Non-pigmented ciliary epithelial cell (primary cell): ENCODE results near the gene LYRM2.
"Not testable (repeated sequence)": the region's sequence is repeated elsewhere in the genome, so short reads cannot be mapped to it uniquely, and the experiment has no call there.

ENCODE experiments used
- DNase-seq: peaks from one replicate; pipeline ENCODE4 v3.0.0-alpha.2; 2010; ENCODE audit warnings: low read depth

LYRM2 gene

DNA sequence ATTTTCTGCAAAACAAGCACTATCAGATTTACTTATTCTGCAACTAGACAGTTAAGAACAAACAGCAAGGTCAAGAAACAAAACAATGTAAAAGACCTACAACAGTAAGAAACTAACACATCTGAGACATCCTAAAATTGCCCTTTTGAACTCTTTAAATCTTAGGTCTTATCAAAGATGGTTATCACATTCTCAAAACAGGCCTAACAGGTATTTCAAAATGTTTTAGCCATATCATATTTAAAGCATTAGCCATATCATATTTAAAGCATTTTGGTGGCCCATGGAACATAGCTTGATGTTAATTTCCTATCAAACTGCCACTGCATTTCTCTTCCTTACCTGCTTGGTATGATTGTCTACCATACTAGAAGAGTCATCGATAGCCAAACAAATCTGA is 11.1 kb upstream of the LYRM2 start:
- DNase-seq = no peak

DNA sequence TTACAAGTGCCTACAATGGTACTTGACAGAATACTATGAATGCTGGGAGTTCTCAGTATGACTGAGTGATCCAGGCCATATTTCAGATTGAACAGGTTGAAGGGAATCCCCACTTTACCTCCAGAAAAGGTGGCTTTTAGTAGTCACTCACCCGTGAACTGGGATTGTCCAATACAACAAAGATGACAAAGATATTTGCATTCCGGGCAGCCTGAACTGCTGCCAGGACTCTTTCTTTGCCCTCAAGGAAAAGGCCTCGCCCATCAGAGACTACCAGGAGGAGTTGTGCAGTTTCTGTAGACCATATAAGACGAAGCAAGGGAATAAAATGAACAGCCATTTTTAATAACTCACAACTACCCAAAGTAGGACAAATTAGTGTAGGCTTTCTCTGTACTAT is 6.3 kb upstream of the LYRM2 start:
- DNase-seq = no peak

DNA sequence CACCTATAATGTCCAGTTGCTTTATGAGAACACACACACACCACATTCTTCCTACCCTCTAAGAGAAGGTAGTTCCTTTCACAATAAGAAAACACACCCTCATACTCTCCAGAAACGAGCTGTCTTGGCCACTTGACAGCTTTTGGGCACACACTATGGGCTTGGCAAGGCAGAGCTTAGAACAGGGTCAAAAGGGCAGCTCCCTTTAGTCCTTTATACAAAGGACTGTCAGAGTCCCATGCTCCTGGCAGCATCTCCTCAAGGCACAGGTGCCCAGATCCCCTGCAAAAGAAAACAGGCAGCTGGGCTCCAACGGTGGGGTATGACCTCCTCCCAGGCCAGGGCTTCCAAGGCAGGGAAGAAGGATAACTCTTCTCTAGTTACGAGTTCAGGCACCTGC is 4.9 kb upstream of the LYRM2 start:
- no peak for DNase-seq

DNA sequence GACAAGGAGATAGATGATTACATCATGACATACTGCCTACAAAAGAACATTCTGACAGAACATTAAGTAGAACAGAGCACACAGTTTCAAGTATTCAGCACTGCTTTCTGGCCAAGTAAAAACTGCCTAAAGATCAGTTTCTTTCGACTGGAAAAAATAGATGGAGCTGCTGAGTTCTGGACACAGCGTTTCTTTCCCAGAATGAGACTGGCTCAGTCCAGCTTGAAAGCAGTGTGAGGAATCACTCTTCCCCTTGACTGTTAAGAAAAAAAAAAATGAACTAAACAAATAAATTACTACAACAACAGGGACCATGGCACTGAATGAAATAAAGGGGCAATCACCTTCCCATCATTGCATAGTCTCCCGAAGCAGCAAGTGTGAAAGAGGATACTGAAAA is 4.4 kb upstream of the LYRM2 start:
- no peak for DNase-seq

DNA sequence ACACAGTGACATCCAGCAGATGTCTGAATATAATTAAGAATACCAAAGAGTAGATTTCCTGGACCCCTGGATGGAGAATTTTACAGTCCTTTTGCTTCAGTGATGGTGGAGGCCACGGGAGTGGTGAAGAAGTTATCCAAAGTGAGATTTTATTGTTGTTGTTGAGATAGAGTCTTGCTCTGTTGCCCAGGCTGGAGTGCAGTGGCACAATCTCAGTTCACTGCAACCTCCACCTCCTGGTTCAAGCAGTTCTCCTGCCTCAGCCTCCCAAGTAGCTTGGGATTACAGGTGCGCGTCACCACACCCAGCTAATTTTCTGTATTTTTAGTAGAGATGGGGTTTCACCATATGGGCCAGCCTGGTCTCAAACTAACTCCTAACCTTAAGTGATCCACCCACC is 3.0 kb upstream of the LYRM2 start:
- DNase-seq = not testable (repeated sequence)

DNA sequence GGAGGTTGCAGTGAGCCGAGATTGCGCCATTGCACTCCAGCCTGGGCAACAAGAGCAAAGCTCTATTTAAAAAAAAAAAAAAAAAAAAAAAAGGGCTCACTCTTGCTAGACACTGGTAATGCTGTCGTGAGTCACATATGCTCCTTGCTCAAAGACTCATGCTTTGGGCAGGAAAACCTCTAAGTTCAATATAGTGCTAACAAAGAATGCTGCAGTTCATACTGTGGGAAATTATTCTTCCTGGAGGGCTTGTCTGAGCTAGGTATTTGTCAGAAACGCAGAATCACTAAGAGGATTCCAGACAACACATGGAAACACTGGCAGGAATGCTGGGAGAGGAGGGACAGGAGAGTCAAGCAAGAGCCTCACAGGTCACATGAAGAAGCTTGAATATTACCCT is 2.3 kb upstream of the LYRM2 start:
- DNase-seq = peak; percentile 44

DNA sequence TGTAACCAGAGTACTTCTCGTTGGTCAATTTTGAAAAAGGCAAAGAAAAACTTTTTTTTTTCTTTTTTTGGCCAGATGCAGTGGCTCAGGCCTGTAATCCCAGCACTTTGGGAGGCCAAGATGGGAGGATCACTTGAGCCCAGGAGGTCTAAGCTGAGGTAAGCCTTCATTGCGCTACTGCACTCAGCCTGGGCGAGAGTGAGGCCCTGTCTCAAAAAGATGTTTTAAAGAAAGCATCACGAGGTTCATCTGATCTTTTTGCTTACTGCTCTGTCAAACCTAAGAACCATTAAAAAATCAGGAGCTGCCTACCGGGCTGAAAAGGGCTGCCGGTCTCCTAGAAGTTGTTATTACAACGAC is 607 bp downstream of the LYRM2 start:
- no peak for DNase-seq

DNA sequence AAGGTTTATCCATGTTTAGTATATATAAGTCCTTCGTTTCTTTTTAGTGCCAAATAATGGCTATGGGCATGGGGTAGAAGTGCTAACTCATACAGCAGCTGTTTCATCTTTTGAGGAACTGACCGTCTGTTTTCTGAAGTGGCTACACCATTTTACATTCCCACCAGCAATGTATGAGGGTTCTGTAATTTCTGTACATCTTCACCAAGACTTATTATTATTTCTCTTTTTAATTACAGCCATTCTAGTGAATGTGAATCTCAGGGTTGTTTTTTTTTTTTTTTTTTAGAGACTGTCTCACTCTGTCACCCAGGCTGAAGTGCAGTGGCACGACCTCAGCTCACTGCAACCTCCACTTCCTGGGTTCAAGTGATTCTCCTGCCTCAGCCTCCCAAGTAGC is 2.1 kb downstream of the LYRM2 start:
- DNase-seq = not testable (repeated sequence)

DNA sequence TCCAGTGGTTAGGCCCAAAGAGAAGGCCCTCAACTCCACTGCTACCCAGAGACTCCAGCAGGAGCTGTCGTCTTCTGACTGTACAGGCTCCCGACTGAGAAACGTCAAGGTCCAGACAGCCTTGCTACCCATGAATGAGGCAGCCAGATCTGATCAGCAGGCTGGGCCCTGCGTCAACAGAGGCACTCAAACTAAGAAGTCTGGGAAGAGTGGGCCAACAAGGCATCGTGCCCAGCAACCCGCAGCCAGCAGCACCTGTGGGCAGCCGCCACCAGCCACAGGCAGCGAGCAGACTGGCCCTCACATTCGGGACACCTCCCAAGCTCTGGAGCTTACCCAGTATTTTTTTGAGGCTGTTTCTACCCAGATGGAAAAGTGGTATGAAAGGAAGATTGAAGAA is 8.1 kb downstream of the LYRM2 start:
- no peak for DNase-seq

DNA sequence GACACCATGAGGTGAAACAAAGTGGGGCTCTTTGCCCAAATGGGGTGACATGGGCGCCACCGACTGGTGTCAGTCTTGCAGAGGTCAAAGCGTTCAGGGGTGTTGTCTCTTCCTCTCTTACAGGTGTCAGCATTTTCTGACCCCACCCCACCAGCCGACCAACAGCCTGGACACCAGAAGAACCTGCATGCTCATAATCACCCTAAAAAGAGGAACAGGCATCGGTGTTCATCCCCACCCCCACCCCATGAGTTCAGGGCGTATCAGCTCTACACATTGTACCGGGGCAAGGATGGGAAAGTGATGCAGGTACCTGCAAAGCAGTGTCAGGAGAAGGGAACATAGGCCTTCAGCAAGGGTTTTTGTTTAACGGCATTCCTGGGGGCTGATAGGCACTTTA is 14.8 kb downstream of the LYRM2 start:
- no peak for DNase-seq

DNA sequence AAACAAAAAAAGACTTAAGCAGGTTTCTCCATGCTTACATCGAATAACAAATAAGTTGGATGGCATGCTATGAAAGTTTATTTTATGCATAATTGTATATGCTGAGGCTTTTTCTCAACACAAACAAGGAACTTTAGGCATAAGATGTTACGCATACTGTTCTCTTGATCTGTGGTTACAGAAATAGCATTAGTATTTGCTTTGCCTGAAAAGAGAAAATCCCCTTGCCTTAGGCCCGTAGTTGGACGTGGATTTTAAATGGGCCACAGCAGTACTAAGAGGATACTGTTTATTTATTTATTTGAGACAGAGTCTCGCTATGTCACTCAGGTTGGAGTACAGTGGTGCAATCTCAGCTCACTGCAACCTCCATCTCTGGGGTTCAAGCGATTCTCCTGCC is 19.0 kb downstream of the LYRM2 start:
- DNase-seq = no peak

DNA sequence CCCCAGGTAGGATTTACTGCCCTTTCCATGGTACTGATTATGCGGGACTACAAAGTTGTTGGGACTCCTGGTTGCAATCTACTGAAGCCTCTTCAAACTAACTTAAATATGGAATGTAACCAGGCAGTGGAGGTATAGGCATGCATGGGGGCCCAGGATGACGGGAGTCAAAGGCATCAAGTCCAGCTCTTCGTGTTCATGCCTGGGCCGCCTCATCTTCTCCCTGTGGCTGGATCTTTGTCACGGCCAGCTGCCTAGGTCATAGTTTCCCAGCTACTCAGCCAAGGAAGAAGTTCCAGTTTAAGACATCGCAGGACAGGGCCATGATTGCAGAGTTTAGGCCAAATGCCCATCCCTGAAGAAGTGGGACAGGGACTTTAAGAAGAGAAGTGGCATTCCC is 20.5 kb downstream of the LYRM2 start:
- no peak for DNase-seq

DNA sequence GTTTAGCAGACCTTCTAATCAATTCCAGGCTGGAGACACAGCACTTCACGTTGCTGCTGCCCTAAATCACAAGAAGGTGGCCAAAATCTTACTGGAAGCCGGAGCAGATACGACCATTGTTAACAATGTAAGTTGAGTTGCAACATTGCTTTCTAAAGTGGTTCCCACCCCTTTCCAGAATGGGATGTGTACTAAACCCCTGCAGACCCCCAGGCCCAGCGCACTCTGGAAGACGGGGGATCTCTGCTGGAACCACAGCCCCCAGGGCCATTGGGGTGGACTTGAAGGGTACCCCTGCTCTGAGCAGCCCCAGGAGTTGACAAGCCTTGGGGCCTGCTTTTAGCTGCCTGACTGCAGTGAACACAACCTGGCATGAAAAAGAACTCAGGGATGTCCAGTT is 22.0 kb downstream of the LYRM2 start:
- no peak for DNase-seq

DNA sequence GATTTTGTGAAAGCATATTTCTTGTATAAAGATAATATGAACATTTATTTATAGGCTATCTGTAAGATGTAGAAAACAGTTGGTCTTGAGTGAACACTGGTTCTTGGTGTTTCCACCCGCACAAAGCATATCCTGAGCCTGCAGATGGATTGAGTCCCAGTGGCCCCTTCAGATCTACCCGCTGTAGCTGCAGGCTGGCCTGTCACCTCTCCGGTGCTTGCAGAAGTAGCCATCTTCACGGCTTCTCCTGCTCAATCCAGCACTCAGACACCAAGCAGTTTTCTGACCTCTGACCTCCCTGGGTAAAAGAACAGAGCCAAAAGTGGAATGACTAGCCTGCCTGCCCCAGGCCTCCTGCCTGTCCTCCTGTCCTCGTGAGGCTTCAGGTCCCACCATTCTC is 22.7 kb downstream of the LYRM2 start:
- no peak for DNase-seq

DNA sequence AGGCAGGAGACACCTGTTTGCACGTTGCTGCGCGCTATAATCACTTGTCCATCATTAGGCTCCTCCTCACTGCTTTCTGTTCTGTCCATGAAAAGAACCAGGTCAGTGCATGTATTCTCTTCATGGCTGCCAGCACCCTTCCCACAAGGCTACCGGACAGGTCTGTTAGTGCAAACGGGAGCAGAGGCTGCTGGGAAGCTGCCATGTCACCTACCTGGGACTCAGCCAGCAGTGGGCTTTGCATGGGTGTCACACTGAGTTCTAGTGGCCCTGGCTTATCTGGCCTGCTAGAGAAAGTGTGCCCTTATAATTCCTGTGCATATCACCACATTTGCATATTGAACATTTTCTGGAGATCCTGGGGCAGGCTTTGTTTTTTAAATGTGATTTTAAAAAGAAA is 24.8 kb downstream of the LYRM2 start:
- DNase-seq = no peak

DNA sequence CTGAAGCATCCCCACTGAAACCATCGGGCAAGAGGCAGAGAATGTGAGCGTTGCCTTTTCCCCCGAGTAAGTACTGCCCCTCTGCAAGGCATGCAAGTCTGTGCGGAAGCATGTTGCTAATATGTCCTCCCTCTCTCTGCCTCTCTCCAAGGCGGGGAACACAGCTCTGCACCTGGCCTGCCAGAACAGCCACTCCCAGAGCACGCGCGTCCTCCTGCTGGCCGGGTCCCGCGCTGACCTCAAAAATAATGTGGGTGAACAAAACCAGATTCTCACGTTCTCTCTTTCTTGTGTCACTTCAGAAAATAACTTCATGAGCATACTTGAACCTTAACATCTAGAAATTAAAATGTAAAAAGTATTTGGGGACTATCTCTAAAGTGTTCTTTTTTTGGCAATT is 26.4 kb downstream of the LYRM2 start:
- DNase-seq = no peak

DNA sequence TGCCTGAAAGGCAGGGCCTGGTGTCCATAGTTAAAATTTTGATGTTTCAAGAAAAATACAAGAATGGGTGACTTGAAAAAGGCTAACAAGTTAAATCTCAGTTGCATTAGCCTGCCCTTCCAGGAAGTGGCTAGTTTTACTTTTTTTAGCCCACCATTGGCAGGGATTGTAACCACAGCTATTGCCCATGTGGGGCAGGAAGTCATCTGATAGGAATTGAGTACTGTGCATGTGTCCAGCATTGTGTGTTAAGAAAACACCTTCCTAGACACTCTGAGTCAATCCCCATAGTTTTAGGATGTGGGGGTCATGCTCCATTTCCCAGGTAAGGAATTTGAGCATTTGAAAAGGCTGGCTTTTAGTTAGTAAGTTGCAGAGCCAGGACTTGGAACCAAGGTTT is 26.9 kb downstream of the LYRM2 start:
- DNase-seq = peak; percentile 8

DNA sequence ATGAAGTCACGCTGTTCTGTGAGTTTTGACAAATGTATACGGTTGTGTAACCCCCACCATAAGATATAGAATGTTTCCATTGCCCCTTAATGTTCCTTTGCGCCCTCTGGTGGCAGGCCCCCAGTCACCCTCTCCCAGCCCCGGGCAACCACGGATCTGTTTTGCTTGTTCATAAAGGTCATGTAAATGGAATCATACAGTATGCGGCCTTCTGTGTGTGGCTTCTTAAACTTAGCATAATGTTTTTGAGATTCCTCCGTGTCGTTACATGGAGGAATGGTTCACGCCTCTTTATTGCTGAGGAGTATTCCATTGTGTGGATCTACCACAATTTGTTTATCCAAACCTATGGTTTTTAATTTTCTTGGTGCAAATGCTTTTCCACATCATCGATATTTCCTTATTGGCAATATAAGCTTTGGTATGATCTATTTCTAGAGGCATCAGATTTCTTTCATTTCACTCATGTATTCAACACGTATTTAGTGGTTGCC is 28.4 kb downstream of the LYRM2 start:
- no peak for DNase-seq

DNA sequence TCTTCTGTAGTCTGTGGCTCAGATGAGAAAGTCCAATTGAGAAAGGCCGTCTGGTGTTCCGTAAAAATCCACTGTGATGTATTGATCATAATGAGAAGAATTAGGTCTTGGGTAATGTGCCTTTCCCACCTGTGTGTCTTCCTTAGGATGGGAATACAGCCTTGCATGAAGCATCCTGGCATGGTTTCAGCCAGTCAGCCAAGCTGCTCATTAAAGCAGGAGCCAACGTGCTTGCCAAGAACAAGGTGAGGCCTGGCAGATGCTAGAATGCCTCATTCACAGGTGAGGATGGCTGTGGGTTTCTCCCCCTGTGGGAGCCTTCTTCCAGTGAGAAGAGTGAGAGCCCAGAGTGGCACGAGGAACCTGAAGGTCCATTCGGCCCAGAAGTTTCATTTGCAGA is 32.7 kb downstream of the LYRM2 start:
- DNase-seq = no peak

DNA sequence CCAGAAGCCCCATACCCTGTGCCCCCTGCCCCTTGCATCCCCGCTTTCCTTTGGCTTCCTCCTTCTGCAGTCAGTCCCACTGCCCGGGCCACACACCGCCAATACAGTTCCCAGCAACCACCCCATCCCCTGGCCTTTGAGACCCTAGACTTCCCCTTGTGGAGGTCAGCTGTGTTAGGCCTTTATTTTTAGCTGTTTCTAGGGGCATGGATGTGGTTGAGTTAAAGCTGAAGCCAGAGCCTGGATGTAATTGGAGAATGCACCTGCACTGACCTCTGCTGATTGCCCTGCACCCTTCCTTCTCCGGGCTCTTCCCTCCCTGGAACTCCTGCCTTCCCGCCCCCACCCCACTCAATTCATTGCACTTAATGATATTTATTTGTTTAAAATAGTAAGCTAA is 33.9 kb downstream of the LYRM2 start:
- no peak for DNase-seq

DNA sequence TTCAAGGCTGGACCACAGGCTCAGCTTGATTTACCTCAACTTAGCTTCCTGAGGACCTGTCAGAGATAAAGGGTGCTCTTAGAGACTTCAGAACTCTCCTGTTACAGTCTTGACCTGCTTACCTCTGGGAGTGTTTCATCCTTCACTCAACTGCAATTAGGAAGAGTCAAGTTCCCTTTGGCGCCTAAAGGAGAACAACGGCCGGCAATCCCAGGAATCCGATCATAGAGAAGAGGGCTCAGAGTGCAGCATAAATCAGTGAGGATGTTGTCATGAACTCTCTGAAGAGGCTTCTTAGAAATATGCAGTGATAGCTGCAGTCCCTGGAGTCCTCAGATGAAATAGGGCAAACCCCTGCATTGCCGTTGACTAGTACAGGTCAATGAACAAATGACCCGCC is 36.4 kb downstream of the LYRM2 start:
- no peak for DNase-seq

DNA sequence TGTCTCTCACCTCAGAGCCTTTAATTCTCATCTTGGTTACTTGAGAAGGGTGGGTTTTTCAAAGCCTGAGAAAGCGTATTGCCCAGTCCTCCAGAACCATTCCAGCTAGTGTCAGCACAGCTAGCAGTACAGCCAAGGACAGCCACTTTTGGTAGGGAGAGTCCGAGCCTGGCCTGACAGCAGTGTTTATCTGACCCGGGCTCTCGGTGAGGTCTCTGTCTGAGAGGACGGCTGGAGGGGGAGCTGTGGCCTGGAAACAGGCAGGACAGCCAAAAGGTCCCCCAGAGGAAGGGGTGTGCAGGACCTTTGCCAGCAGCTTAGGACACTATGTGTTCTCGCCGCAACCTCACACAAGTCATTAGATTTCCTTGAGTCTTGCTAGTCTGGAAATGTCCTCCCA is 38.8 kb downstream of the LYRM2 start:
- no peak for DNase-seq

DNA sequence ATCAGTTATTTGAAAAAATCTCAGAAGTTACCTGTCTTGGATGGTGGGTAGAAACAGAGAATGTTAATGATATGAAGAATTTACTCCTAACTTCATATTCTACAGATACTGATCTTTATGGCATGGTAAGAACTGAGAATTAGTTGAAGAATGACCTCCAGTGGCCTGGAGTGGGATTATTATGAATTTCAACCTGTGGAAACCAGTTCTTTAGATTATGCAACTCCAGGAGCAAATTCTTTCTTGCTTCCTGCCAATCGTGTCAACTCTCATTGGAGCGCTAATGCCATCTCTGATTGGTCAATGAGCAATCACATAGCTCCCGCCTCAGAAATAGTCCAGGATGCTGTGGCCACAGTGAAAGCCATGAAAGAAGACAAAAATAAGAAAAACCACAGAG is 40.6 kb downstream of the LYRM2 start:
- no peak for DNase-seq

DNA sequence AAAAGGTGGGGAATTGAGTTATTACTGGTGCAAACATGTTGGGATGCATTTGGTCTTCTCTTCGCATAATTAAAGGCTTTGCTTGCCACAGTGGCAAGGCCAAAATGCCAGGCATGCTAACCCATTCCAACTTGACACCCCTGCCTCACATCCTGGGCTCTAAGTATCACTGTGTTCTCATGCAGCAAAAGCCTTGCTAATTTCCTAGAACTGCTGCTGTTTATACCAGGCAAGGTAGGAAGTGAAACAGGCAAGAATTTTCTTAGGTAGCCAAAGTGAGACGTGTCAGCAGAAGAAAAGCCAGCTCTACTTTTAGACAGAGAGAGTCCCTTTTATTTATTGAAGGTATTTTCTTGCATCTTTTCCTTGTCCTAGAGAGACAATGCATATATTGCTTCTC is 41.2 kb downstream of the LYRM2 start:
- no peak for DNase-seq

DNA sequence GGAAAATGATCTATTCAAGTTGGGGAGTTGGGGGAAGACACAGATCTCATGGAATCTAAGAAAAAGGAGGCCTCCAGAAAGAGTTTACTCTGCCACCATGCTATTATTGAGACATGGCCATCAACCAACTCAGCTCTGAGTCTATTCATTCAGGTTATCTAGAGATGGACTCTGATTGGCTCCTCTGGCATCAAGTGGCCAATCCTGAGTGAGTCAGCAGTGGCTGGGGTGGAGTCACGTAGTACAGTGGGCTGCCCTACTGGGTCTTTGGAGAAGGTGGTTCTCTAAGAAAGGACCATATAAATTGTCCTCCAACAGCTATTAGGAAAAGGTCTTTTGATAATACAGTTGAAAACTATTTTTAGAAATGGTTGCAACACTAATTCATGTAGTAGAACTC is 42.1 kb downstream of the LYRM2 start:
- no peak for DNase-seq
